Measurements from ENCODE around the gene CHRNE.

CHRNE gene

DNA sequence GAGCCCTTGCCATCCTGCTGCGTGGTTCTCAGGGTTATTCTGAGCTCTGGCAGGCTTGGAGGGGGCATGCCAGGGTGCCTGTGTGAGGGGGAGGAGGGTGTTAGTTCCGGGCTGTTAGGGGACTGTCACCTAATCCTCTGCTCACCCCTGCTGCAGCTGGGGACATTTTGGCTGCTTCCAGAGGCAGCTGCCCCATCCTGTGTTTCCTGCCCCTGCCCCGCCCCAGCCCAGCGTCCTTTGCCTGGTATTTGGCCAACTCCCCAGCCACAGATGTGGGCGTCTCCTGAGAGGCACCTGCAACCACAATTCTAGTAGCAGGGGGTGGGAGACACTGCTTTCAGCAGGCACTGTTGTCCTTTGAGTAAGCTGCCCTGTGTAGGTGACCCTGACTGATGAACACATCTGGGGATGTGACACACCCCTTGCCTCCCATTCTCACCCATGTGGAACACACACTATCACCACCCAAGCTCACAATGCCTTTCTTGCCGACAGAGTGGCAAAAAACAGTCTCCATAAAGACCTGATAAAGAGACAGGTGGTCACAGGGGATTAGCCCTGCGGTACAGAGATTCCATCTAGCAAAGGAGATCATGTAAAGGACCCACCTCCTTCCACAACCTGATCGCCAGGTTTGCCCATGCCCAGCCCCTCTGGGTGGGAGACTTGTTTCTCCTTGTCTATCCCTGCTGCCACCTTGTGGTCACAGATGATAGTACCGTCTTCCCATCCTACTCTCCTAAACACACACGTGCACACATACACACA lies at the start of gene CHRNE:
Gene CHRNE, minus strand, starts transcription at position 48 of the 768 bp plus-strand sequence. Its CDS starts 35 bp downstream, at position 13.
- peak; percentile 49 to 51 for DNase-seq (ENCODE audit: low read depth in 2 of 2)

DNA sequence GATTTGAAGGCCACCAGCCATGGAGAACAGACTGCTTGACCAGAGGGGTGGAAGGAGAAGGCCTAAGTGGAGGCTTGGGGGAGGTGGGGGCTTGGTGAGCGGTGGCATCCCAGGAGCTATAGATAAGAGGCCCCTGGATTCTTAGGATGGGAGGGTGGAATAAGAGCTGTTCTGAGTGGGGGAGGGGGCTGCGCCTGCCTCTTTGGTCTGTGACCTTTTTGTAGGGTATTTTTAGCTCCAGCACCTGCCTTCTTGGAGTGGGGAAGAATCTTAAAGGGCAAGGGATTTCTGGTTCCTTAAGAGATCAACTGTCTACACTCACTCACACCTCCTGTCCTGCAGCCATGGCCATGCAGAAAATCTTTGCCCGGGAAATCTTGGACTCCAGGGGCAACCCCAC lies 48.6 kb upstream of the CHRNE start:
- DNase-seq (ENCODE audit: low read depth in 2 of 2): no peak

DNA sequence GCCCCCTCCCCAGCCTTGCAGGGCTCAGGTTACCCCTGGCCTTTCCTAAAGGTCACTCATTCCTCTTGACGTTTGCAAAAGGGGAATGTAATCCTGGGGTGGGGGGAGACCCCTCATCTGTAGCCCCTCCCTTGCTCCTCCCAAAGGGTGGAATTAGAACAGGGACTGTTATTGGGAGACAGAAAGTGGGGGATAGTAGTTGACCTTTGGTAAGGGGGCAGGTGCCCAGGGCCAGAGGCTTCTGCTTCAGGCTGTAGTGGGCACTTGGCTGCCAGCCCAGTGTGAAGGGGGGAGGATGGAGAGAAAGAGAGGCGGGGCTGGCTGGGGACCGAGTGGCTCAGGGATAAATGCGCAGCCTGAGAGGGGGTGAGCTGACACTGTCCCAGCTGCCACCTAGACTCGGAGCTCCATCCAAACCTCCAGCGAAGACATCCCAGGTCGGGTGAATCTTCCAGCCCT lies 47.9 kb upstream of the CHRNE start, which contains the start of gene ENO3:
Gene ENO3, plus strand, starts transcription at position 374 of the 459 bp plus-strand sequence. CDS start 711 bp downstream, outside the sequence.
- DNase-seq (ENCODE audit: low read depth in 2 of 2): no peak

GRCh38 chr17:4950075-4950745 lies 47.3 kb upstream of the CHRNE start:
- no peak for DNase-seq (ENCODE audit: low read depth in 2 of 2)

- peak in 1 of 2 donors; percentile 58 for DNase-seq (ENCODE audit: low read depth in 2 of 2)
Observed at GRCh38 chr17:4949321-4950074, 46.6 kb upstream of the CHRNE start.

GRCh38 chr17:4948931-4949320 lies 46.0 kb upstream of the CHRNE start:
- no peak for DNase-seq (ENCODE audit: low read depth in 2 of 2)

DNA sequence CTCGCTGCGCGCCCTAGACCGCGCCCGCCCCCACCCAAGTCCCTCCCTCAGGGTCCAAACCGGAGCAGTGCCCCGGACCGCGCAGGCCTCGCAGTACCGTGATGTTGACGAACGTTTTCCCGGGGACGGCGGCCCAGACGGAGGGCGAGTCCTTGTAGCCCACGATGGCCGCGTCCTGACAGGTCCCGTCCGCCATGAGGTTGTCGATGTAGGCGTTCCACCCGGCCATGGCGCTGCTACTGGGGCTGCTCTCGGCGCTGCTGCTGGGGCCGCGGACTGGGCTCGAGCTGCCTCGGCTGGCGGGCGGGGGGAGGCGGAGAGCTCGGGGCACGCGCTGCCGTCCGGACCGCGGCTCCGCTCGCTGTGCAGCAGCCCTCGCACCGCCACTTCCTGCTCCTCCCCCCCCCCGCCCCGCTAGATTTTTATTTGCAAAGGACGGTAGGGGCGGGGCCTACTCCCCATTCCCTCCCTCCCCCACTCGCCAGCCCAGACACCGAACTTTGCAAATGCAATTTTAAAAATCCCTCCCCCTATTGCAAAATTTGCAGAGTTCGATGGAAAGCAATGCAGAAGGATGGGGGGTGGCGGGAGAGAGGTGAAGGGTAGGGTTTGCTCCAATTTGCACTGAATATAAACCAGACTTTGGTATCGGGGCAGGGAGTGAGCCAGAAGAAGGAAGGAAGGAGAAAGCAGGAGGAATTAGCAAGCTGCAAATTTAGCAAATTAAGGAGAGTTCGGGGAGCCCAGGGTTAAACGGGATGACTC lies 45.5 kb upstream of the CHRNE start, which contains the start of gene PFN1:
Gene PFN1, minus strand, starts transcription at position 365 of the 765 bp plus-strand sequence. Its CDS starts 136 bp downstream, at position 229.
- peak; percentile 79 to 85 for DNase-seq (ENCODE audit: low read depth in 2 of 2)

DNA sequence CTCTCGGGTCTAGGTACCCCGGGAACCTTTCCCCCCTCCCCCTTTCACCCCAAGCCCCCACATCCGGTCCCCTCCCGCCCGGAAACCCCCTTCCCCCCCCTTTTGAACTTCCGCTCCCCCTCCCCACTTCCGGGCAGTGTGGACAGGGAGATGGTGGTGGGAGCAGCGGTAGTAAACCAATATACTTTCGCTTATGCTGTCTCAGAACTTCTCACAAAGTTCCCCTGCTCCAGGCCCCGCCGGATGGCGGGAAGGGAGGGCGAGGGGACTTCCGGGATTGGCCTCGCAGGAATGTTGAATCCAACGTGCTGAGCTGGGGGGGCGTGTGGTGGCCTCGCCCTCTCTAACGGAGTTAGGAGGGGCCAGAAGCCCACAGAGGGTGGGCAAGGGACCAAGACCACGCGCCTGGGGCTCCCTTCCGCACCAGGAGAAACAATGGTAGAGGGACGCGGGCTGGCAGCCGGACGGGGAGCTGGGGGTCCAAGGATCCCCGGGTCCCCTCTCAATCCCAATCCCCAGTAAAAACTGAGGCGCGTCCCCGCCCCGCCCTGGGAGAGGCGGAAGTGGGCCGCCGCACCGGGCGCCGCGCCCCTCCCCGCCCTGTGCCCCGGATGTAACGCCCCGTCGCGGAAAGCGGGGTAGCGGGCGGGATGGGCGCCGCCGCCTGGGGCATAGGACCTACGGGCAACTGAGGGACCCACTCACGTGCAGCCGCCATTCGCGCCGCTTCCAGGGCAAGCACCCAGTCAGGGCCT lies 44.7 kb upstream of the CHRNE start:
- DNase-seq (ENCODE audit: low read depth in 2 of 2): no peak

GRCh38 chr17:4947010-4947410 lies 44.1 kb upstream of the CHRNE start:
- no peak for DNase-seq (ENCODE audit: low read depth in 2 of 2)

DNA sequence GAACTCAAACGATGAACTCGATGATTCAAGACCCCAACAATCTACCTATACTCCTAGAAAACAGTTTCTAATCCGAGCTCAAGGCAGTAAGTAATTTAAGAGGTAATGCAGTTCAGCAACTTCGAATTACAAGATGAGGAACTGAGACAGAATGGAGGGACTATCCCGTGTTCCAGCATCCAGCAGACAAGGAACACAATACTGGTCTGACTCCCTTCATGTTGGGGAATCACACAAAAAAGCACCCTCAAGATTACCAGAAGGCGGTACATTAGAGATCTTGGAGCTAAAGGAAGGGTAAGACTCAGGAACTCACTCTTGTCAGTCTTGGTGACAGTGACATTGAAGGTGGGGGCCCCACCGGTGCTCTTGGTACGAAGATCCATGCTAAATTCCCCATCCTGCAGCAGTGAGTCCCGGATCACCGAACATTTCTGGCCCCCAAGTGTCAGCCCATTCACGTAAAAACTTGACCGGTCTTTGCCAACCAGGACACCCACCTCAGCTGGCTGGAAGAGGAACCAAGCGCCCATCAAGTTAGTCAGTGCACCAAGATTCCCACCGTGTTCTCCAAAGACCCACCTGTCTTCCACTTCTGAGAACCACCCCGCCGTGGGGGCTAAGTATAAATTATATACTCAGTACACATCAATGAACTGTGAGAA lies 43.5 kb upstream of the CHRNE start:
- DNase-seq (ENCODE audit: low read depth in 2 of 2): no peak

GRCh38 chr17:4945944-4946280 lies 43.0 kb upstream of the CHRNE start:
- DNase-seq (ENCODE audit: low read depth in 2 of 2): no peak

GRCh38 chr17:4945176-4945943 lies 42.5 kb upstream of the CHRNE start:
- DNase-seq (ENCODE audit: low read depth in 2 of 2): peak; percentile 73 to 74

DNA sequence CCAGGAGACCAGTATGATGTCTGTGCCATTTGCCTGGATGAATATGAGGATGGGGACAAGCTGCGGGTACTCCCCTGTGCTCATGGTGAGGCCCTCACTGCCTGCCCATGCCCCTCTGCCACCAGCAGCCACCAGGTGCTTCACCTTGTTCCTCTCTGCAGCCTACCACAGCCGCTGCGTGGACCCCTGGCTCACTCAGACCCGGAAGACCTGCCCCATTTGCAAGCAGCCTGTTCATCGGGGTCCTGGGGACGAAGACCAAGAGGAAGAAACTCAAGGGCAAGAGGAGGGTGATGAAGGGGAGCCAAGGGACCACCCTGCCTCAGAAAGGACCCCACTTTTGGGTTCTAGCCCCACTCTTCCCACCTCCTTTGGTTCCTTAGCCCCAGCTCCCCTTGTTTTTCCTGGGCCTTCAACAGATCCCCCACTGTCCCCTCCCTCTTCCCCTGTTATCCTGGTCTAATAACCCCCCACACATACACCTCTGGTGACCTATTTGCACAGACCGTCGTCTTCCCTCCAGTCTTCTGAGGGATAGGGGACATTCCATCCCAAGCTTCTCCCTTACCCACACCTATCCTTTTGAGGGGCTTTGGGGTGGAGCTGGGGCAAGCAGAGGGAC lies 41.8 kb upstream of the CHRNE start:
- no peak for DNase-seq (ENCODE audit: low read depth in 2 of 2)

- DNase-seq (ENCODE audit: low read depth in 2 of 2): no peak
Observed at GRCh38 chr17:4944163-4944553, 41.3 kb upstream of the CHRNE start.

GRCh38 chr17:4942760-4943508 lies 40.0 kb upstream of the CHRNE start:
- DNase-seq (ENCODE audit: low read depth in 2 of 2): no peak

DNA sequence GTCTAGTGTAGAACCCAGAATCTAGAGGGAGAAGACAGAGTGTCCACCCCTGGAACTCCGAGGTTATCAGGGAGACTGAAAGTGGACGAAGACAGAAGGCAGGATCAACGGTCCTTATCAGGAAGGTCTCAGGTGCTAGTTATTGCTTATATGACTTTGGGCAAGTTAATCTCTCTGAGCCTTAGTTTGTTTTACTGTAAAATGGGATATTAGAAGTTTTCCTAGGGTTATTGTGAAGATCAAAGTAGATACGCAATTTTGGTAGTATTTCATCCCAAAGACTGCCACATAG lies 38.4 kb upstream of the CHRNE start:
- no peak for DNase-seq (ENCODE audit: low read depth in 2 of 2)

GRCh38 chr17:4940555-4941318 lies 37.8 kb upstream of the CHRNE start:
- DNase-seq (ENCODE audit: low read depth in 2 of 2): no peak

Data from activated CD8-positive, alpha-beta memory T cell treated with anti-CD3 and anti-CD28 coated beads for 4 hours (primary cell).